GM10266 (cell line): ENCODE data around the gene RNGTT.

Source experiments
- DNase-seq: peaks from one replicate; pipeline ENCODE4 v3.0.0; 2012; ENCODE audit errors: extremely low spot score
- CTCF ChIP-seq: IDR thresholded peaks from 2 replicates; pipeline ENCODE4 v1.5.1; 2012; ENCODE audit warnings: mild to moderate bottlenecking, low read depth; ENCODE audit not compliant: control insufficient read depth, insufficient read depth; ENCODE audit errors: missing control alignments

The RNGTT gene

GRCh38 chr6:88626460-88626859, 337.0 kb downstream of the RNGTT start:
- no peak for DNase-seq
- no peak for TF ChIP-seq CTCF

- TF ChIP-seq CTCF = no peak
- DNase-seq = no peak
These were observed 339.9 kb downstream of the RNGTT start for GRCh38 chr6:88623531-88623930.

- no peak for DNase-seq
- TF ChIP-seq CTCF = no peak
These were observed 343.5 kb downstream of the RNGTT start for GRCh38 chr6:88619951-88620350.

- DNase-seq = no peak
- TF ChIP-seq CTCF = no peak
These were observed 347.0 kb downstream of the RNGTT start for GRCh38 chr6:88616380-88616779.

- TF ChIP-seq CTCF = no peak
These were observed 349.0 kb downstream of the RNGTT start for GRCh38 chr6:88614316-88614877.

GRCh38 chr6:88612631-88613030, 350.8 kb downstream of the RNGTT start:
- DNase-seq = no peak
- TF ChIP-seq CTCF = no peak

More at GRCh38 chr6:88614316-88614877, 349.0 kb downstream of the RNGTT start:
- no peak for DNase-seq

- no peak for TF ChIP-seq CTCF
- DNase-seq = no peak
These were observed 351.7 kb downstream of the RNGTT start for GRCh38 chr6:88611721-88612120.
